OCI-LY3 (cell line): Measurements from ENCODE around the gene CCND1.

Experiments
- EZH2phosphoT487 ChIP-seq: fragments of 200-600 bp; shearing (Covaris generic); IDR thresholded peaks from 2 replicates; pipeline ENCODE4 v1.6.1; 2018; ENCODE audit warnings: antibody characterized with exemption, mixed run types, low read depth
- TF ChIP-seq, protein P1 (sequence below): fragments of 200-600, 300-600 bp; sonication (generic); IDR thresholded peaks from 2 replicates; pipeline ENCODE4 v1.5.1; 2014; ENCODE audit warnings: antibody characterized with exemption, low read length, low read depth

- TF ChIP-seq, protein P1, sequence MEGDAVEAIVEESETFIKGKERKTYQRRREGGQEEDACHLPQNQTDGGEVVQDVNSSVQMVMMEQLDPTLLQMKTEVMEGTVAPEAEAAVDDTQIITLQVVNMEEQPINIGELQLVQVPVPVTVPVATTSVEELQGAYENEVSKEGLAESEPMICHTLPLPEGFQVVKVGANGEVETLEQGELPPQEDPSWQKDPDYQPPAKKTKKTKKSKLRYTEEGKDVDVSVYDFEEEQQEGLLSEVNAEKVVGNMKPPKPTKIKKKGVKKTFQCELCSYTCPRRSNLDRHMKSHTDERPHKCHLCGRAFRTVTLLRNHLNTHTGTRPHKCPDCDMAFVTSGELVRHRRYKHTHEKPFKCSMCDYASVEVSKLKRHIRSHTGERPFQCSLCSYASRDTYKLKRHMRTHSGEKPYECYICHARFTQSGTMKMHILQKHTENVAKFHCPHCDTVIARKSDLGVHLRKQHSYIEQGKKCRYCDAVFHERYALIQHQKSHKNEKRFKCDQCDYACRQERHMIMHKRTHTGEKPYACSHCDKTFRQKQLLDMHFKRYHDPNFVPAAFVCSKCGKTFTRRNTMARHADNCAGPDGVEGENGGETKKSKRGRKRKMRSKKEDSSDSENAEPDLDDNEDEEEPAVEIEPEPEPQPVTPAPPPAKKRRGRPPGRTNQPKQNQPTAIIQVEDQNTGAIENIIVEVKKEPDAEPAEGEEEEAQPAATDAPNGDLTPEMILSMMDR = no peak
- TF ChIP-seq EZH2phosphoT487 = no peak
Observed at GRCh38 chr11:69647761-69648497, 7.0 kb downstream of the CCND1 start.
